ENCODE data around the gene MMADHC.

DNA sequence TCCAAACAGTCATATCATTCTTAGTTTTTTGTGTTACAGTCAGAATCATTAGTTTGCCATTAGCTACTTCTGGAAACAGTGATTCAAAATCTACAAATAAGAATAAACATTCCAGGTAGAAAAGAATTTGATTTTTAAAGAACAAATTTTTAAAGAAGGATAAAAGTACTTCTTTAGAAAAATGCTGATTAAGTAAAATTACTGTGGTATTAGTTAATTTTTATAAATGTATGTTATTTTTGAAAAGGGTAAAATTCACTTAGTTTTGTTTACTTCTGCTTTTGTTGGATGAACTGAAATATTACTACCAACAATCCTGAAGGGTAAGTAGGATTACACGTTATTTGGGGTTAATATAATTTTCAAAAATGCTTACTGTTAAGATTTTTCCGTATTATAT, 11.8 kb downstream of the MMADHC start:
- TF ChIP-seq, protein P1, sequence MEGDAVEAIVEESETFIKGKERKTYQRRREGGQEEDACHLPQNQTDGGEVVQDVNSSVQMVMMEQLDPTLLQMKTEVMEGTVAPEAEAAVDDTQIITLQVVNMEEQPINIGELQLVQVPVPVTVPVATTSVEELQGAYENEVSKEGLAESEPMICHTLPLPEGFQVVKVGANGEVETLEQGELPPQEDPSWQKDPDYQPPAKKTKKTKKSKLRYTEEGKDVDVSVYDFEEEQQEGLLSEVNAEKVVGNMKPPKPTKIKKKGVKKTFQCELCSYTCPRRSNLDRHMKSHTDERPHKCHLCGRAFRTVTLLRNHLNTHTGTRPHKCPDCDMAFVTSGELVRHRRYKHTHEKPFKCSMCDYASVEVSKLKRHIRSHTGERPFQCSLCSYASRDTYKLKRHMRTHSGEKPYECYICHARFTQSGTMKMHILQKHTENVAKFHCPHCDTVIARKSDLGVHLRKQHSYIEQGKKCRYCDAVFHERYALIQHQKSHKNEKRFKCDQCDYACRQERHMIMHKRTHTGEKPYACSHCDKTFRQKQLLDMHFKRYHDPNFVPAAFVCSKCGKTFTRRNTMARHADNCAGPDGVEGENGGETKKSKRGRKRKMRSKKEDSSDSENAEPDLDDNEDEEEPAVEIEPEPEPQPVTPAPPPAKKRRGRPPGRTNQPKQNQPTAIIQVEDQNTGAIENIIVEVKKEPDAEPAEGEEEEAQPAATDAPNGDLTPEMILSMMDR (IDR thresholded peaks at IDR 0.05 in 8 of 11, conservative IDR thresholded peaks at IDR 0.05 in 3 of 11): no peak
- no peak for TF ChIP-seq POLR2A (IDR thresholded peaks at IDR 0.05)
